OCI-LY7 (cell line): ENCODE data around the gene PRSS2.

Source experiments
- EZH2phosphoT487 ChIP-seq: fragments of 200-600 bp; sonication (generic); IDR thresholded peaks from 2 replicates; pipeline ENCODE4 v1.6.1; 2018; ENCODE audit warnings: low read depth, borderline replicate concordance, mild to moderate bottlenecking, mixed run types, antibody characterized with exemption, low read length, moderate library complexity, mixed read lengths
- TF ChIP-seq, protein P1 (sequence below): fragments of 200-600 bp; sonication (generic); conservative IDR thresholded peaks from 2 replicates; pipeline ENCODE4 v1.5.1; 2014; ENCODE audit warnings: mild to moderate bottlenecking, antibody characterized with exemption, low read length, moderate library complexity, mixed read lengths

DNA sequence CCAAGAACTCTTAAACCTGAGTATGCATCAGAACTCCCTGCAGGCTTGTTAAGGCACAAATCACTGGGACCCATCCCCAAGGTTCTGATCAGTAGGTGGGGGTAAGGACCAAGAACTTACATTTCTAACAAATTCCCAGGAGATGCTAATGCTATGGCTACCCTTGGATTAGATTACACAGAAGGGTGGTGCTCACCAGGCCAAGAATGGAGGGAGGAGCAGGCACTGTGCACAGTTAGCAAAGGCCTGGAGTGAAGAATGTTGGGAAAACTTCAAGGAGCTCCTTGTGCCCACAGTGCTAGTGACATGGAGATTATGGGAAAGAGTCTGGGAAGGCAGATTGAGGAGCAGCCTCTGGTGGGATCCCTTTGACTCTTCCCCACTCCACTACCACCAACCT, 1.9 kb downstream of the PRSS2 start:
- TF ChIP-seq, protein P1, sequence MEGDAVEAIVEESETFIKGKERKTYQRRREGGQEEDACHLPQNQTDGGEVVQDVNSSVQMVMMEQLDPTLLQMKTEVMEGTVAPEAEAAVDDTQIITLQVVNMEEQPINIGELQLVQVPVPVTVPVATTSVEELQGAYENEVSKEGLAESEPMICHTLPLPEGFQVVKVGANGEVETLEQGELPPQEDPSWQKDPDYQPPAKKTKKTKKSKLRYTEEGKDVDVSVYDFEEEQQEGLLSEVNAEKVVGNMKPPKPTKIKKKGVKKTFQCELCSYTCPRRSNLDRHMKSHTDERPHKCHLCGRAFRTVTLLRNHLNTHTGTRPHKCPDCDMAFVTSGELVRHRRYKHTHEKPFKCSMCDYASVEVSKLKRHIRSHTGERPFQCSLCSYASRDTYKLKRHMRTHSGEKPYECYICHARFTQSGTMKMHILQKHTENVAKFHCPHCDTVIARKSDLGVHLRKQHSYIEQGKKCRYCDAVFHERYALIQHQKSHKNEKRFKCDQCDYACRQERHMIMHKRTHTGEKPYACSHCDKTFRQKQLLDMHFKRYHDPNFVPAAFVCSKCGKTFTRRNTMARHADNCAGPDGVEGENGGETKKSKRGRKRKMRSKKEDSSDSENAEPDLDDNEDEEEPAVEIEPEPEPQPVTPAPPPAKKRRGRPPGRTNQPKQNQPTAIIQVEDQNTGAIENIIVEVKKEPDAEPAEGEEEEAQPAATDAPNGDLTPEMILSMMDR = no peak
- no peak for TF ChIP-seq EZH2phosphoT487
